Measurements from ENCODE around the gene SPRYD3. TPM values are rescaled to one million over a fixed set of nuclear protein-coding genes. Genes with fewer than 3 reads are reported as not detected.

SPRYD3 gene
- total RNA-seq (2022) (35.2 and 39.9 TPM in 2 replicates), Bru-seq, nascent RNA (percentile 71 among the genes with signal in this experiment), BruChase-seq, experiment 1, labeled RNA remaining after a 6-hour chase (percentile 76 among the genes with signal in this experiment), BruChase-seq, experiment 2, labeled RNA remaining after a 2-hour chase (percentile 73 among the genes with signal in this experiment)
- long read RNA-seq, transcript SPRYD3-201 (11 exons, 2,932 nt) = major isoform, 140 of 174 reads
- long read RNA-seq, partial matches to known transcripts = 8 of 174 reads
- long read RNA-seq, other reads (novel, unspliced or antisense) = 26 of 174 reads

- TSS peak; percentile 94 for BruUV-seq (replicated peaks)
- H3K36me3 Mint-ChIP-seq (ENCODE audit: insufficient read depth, unreplicated experiment) = peaks cover 41% of the 10 kb centered on the region
- peaks cover 23% of the 10 kb centered on the region for H3K4me1 Mint-ChIP-seq (ENCODE audit: insufficient read depth, unreplicated experiment)
- peak within 1 kb of the TSS; percentile 73 for H3K4me3 Mint-ChIP-seq (ENCODE audit: unreplicated experiment)
- TF ChIP-seq CTCF (IDR thresholded peaks at IDR 0.05; ENCODE audit: unreplicated experiment) = no peak
- ChIA-PET POLR2A (interaction anchor here (0.5 to 4.8 kb wide), 30 partner anchors 11 to 935 kb away, joined by 3 to 55 read pairs (median 4); partner anchors contain the start of genes AAAS, CSAD, EIF4B and ESPL1), CTCF (interaction anchor here (0.6 to 6.9 kb wide), 7 partner anchors 12 to 609 kb away, joined by 3 to 85 read pairs (median 4); no protein-coding TSS in a partner anchor)
- no peaks in the 10 kb centered on the region for H3K27me3 Mint-ChIP-seq (ENCODE audit: insufficient read depth, unreplicated experiment)
- no peaks in the 10 kb centered on the region for H3K9me3 Mint-ChIP-seq (ENCODE audit: unreplicated experiment)
- intact Hi-C loops (cut with micrococcal nuclease) = loop anchor here (1.0 to 2.0 kb wide), 2 partner anchors 20 to 73 kb away; partner anchors contain the start of gene EIF4B
- peak; percentile 97 for DNase-seq (ENCODE audit: unreplicated experiment)
- peak within 1 kb of the TSS; percentile 61 for H3K27ac Mint-ChIP-seq (ENCODE audit: low read depth, unreplicated experiment)
These were observed at the start of gene SPRYD3 for GRCh38 chr12:53079226-53080117. Gene SPRYD3, minus strand, starts transcription at chr12:53079390. Its CDS starts 57 bp downstream, at chr12:53079333.

GRCh38 chr12:53127169-53127568 lies 48.0 kb upstream of the SPRYD3 start:
- no TSS peak for BruUV-seq (replicated peaks)
- intact Hi-C loops (cut with micrococcal nuclease) = no loop called here
- TF ChIP-seq CTCF (IDR thresholded peaks at IDR 0.05; ENCODE audit: unreplicated experiment) = no peak
- H3K27me3 Mint-ChIP-seq (ENCODE audit: insufficient read depth, unreplicated experiment) = peaks cover 38% of the 10 kb centered on the region
- no peak overlapping the region for H3K4me3 Mint-ChIP-seq (ENCODE audit: unreplicated experiment)
- no peak overlapping the region for H3K27ac Mint-ChIP-seq (ENCODE audit: low read depth, unreplicated experiment)
- H3K9me3 Mint-ChIP-seq (ENCODE audit: unreplicated experiment) = no peaks in the 10 kb centered on the region
- POLR2A ChIA-PET = no interaction called here
- no peaks in the 10 kb centered on the region for H3K4me1 Mint-ChIP-seq (ENCODE audit: insufficient read depth, unreplicated experiment)
- CTCF ChIA-PET = no interaction called here
- no peaks in the 10 kb centered on the region for H3K36me3 Mint-ChIP-seq (ENCODE audit: insufficient read depth, unreplicated experiment)
- no peak for DNase-seq (ENCODE audit: unreplicated experiment)

GRCh38 chr12:53124352-53124723 lies 45.1 kb upstream of the SPRYD3 start:
- TF ChIP-seq CTCF (IDR thresholded peaks at IDR 0.05; ENCODE audit: unreplicated experiment) = no peak
- ChIA-PET CTCF (no interaction called here), POLR2A (no interaction called here)
- intact Hi-C loops (cut with micrococcal nuclease) = no loop called here
- H3K36me3 Mint-ChIP-seq (ENCODE audit: insufficient read depth, unreplicated experiment) = no peaks in the 10 kb centered on the region
- H3K4me3 Mint-ChIP-seq (ENCODE audit: unreplicated experiment) = no peak overlapping the region
- no peaks in the 10 kb centered on the region for H3K4me1 Mint-ChIP-seq (ENCODE audit: insufficient read depth, unreplicated experiment)
- H3K27me3 Mint-ChIP-seq (ENCODE audit: insufficient read depth, unreplicated experiment) = peaks cover 27% of the 10 kb centered on the region
- DNase-seq (ENCODE audit: unreplicated experiment) = no peak
- no peak overlapping the region for H3K27ac Mint-ChIP-seq (ENCODE audit: low read depth, unreplicated experiment)
- no peaks in the 10 kb centered on the region for H3K9me3 Mint-ChIP-seq (ENCODE audit: unreplicated experiment)
- no TSS peak for BruUV-seq (replicated peaks)
